Esophagus muscularis mucosa (tissue), 4 donors: ENCODE data around the gene HHLA2. TPM values are rescaled to one million over a fixed set of nuclear protein-coding genes. Genes with fewer than 3 reads are reported as not detected.

ENCODE experiments used
- DNase-seq: peaks from one replicate; pipeline ENCODE4 v3.0.0-alpha.2; 2017; ENCODE audit errors: extremely low spot score
- H3K27ac ChIP-seq, 4 donors: fragments of 200-600 bp; sonication (generic); replicated peaks in 1 of 4; 1 replicate in 3 of 4; 2 replicates in 1 of 4; pipeline ENCODE4 v1.5.1; 2016 to 2019; ENCODE audit warnings: mild to moderate bottlenecking in 1 of 4
- H3K27me3 ChIP-seq, 4 donors: fragments of 200-600 bp; sonication (generic); one replicate each; pipeline versions ENCODE4 v1.5.1 to v1.6.0; 2016 to 2019
- H3K36me3 ChIP-seq, 4 donors: fragments of 200-600 bp; sonication (generic); one replicate each; pipeline ENCODE4 v1.5.1; 2016 to 2019
- H3K4me1 ChIP-seq, 4 donors: fragments of 200-600 bp; sonication (generic); one replicate each; pipeline ENCODE4 v1.5.1; 2016 to 2019
- H3K4me3 ChIP-seq, 4 donors: fragments of 200-600 bp; sonication (generic); 1 replicate in 2 of 4; 2 replicates in 2 of 4; pipeline ENCODE4 v1.5.1; 2016 to 2019; ENCODE audit warnings: mild to moderate bottlenecking in 4 of 4, moderate library complexity in 1 of 4
- H3K9me3 ChIP-seq, 4 donors: fragments of 200-600 bp; sonication (generic); 1 replicate in 3 of 4; 2 replicates in 1 of 4; pipeline ENCODE4 v1.5.1; 2016 to 2019
- CTCF ChIP-seq, 3 experiments: fragments of 200-600 bp in 2 of 3; fragments of 450-650 bp in 1 of 3; sonication (generic) in 2 of 3; IDR thresholded peaks; one replicate each; pipeline ENCODE4 v1.5.1; 2017 to 2019; ENCODE audit warnings: antibody characterized with exemption in 3 of 3, mild to moderate bottlenecking in 2 of 3, moderate library complexity in 1 of 3
- EP300 ChIP-seq: sonication (generic); formaldehyde crosslinking; IDR thresholded peaks from one replicate; pipeline ENCODE4 v1.6.1; 2017; ENCODE audit warnings: antibody characterized with exemption
- POLR2A ChIP-seq: fragments of 450-650 bp; IDR thresholded peaks from one replicate; pipeline ENCODE4 v1.6.1; 2017; ENCODE audit warnings: antibody characterized with exemption, moderate library complexity, mild to moderate bottlenecking, low read depth
- POLR2AphosphoS5 ChIP-seq, 2 donors: sonication (generic); formaldehyde crosslinking; IDR thresholded peaks; one replicate each; pipeline ENCODE4 v1.6.1; 2017; ENCODE audit warnings: antibody characterized with exemption in 2 of 2
- WGBS: methylation state at CpG from one replicate; pipeline ENCODE4 v1.1.5; 2018; 5-methylcytosine and 5-hydroxymethylcytosine counted together
- intact Hi-C: fragments of 100-400 bp; cut with DNase I; formaldehyde crosslinking; loops from one replicate; pipeline ENCODE4 v1.15.1; 2023
- total RNA-seq, 4 donors: library from RNA; depleted of rRNA; stranded (reverse); fragments of >200 nt; gene quantifications; one replicate each; pipeline versions ENCODE4 v1.1.0 to v1.2.1, GENCODE V29; 2016

HHLA2 gene
- total RNA-seq, 4 donors from 2014 or later = not detected

GRCh38 chr3:108345492-108346205 lies 49.3 kb downstream of the HHLA2 start:
- no peaks in the 10 kb centered on the region for H3K36me3 ChIP-seq
- H3K4me3 ChIP-seq = no peak overlapping the region
- no peaks in the 10 kb centered on the region for H3K9me3 ChIP-seq
- intact Hi-C loops = no loop called here
- DNase-seq = no peak
- 69% methylated on average over 6 of the region's 6 CpGs for WGBS
- H3K27ac ChIP-seq = no peak overlapping the region
- TF ChIP-seq EP300 (no peak), CTCF (IDR thresholded peaks at IDR 0.05) (no peak), POLR2AphosphoS5 (IDR thresholded peaks at IDR 0.05) (no peak), POLR2A (no peak)
- no peaks in the 10 kb centered on the region for H3K4me1 ChIP-seq
- no peaks in the 10 kb centered on the region for H3K27me3 ChIP-seq

GRCh38 chr3:108346301-108347227 lies 50.2 kb downstream of the HHLA2 start:
- no peak for DNase-seq
- intact Hi-C loops = no loop called here
- TF ChIP-seq POLR2A (no peak), EP300 (no peak), POLR2AphosphoS5 (IDR thresholded peaks at IDR 0.05) (no peak), CTCF (IDR thresholded peaks at IDR 0.05) (no peak)
- Histone ChIP-seq H3K27ac (no peak overlapping the region), H3K36me3 (no peaks in the 10 kb centered on the region), H3K4me3 (no peak overlapping the region), H3K9me3 (no peaks in the 10 kb centered on the region), H3K27me3 (no peaks in the 10 kb centered on the region), H3K4me1 (no peaks in the 10 kb centered on the region)
- 83% methylated on average over 5 of the region's 5 CpGs for WGBS

- Histone ChIP-seq H3K36me3 (no peaks in the 10 kb centered on the region), H3K4me1 (no peaks in the 10 kb centered on the region), H3K27ac (no peak overlapping the region), H3K4me3 (no peak overlapping the region), H3K9me3 (no peaks in the 10 kb centered on the region), H3K27me3 (no peaks in the 10 kb centered on the region)
- no peak for TF ChIP-seq CTCF (IDR thresholded peaks at IDR 0.05)
- TF ChIP-seq POLR2A = no peak
- no peak for TF ChIP-seq POLR2AphosphoS5 (IDR thresholded peaks at IDR 0.05)
- no peak for TF ChIP-seq EP300
- intact Hi-C loops = no loop called here
- no peak for DNase-seq
- WGBS = 74% methylated on average over 3 of the region's 3 CpGs
These were observed 55.8 kb downstream of the HHLA2 start for GRCh38 chr3:108352176-108352575.

- Histone ChIP-seq H3K27me3 (no peaks in the 10 kb centered on the region), H3K27ac (no peak overlapping the region), H3K9me3 (no peaks in the 10 kb centered on the region), H3K4me1 (no peaks in the 10 kb centered on the region), H3K4me3 (no peak overlapping the region), H3K36me3 (no peaks in the 10 kb centered on the region)
- intact Hi-C loops = no loop called here
- WGBS = 94% methylated on average over 1 of the region's 1 CpG
- TF ChIP-seq CTCF (IDR thresholded peaks at IDR 0.05) = no peak
- no peak for TF ChIP-seq POLR2A
- TF ChIP-seq POLR2AphosphoS5 (IDR thresholded peaks at IDR 0.05) = no peak
- no peak for TF ChIP-seq EP300
- DNase-seq = no peak
These were observed 58.2 kb downstream of the HHLA2 start for GRCh38 chr3:108354562-108354961.
